Measurements from ENCODE around the gene SPCS1.
"Not testable (repeated sequence)": the region's sequence is repeated elsewhere in the genome, so short reads cannot be mapped to it uniquely, and the experiment has no call there.

The SPCS1 gene

DNA sequence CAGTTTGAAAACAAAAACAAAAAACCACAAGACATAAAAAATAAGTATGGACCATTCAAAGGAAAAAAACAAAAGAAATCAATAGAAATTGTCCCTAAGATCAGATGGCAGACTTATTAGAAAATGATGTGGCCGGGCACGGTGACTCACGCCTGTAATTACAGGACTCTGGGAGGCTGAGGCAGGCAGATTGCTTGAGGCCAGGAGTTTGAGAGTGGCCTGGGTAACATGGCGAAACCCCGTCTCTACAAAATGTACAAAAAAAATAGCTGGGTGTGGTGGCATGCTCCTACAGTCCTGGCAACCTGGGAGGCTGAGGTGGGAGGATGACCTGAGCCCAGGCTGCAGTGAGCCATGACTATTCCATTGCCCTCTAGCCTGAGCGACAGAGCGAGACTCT is 16.6 kb downstream of the SPCS1 start:
- TF ChIP-seq ZFP3 (CRISPR knock-in tag; IDR thresholded peaks at IDR 0.05) = no peak
- no peak for TF ChIP-seq ESRRG (CRISPR knock-in tag; IDR thresholded peaks at IDR 0.05)
- TF ChIP-seq, protein P1, sequence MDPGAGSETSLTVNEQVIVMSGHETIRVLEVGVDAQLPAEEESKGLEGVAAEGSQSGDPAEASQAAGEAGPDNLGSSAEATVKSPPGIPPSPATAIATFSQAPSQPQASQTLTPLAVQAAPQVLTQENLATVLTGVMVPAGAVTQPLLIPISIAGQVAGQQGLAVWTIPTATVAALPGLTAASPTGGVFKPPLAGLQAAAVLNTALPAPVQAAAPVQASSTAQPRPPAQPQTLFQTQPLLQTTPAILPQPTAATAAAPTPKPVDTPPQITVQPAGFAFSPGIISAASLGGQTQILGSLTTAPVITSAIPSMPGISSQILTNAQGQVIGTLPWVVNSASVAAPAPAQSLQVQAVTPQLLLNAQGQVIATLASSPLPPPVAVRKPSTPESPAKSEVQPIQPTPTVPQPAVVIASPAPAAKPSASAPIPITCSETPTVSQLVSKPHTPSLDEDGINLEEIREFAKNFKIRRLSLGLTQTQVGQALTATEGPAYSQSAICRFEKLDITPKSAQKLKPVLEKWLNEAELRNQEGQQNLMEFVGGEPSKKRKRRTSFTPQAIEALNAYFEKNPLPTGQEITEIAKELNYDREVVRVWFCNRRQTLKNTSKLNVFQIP (CRISPR knock-in tag; IDR thresholded peaks at IDR 0.05; ENCODE audit: borderline replicate concordance, low read depth) = no peak
- no peak for TF ChIP-seq PPARA (CRISPR knock-in tag; IDR thresholded peaks at IDR 0.05; ENCODE audit: borderline replicate concordance)
- TF ChIP-seq RARB (CRISPR knock-in tag; IDR thresholded peaks at IDR 0.05) = no peak
- TF ChIP-seq GLIS3 (CRISPR knock-in tag; IDR thresholded peaks at IDR 0.05) = no peak
- no peak for ATAC-seq

- ATAC-seq = no peak
- TF ChIP-seq TOX (CRISPR knock-in tag; IDR thresholded peaks at IDR 0.05; ENCODE audit: borderline replicate concordance) = no peak
- no peak for TF ChIP-seq PPARA (CRISPR knock-in tag; IDR thresholded peaks at IDR 0.05; ENCODE audit: borderline replicate concordance)
- no peak for TF ChIP-seq RARB (CRISPR knock-in tag; IDR thresholded peaks at IDR 0.05)
- no peak for TF ChIP-seq SNAI2 (CRISPR knock-in tag; IDR thresholded peaks at IDR 0.05)
- no peak for TF ChIP-seq ARNTL (CRISPR knock-in tag; IDR thresholded peaks at IDR 0.05; ENCODE audit: borderline replicate concordance, low read depth)
- TF ChIP-seq BACH2 (CRISPR knock-in tag; IDR thresholded peaks at IDR 0.05; ENCODE audit: borderline replicate concordance) = no peak
- TF ChIP-seq ZNF8 (CRISPR knock-in tag; IDR thresholded peaks at IDR 0.05) = no peak
- TF ChIP-seq ZNF565 (CRISPR knock-in tag; conservative IDR thresholded peaks at IDR 0.05; ENCODE audit: low read depth) = no peak
- no peak for TF ChIP-seq TCF4 (CRISPR knock-in tag; IDR thresholded peaks at IDR 0.05; ENCODE audit: borderline replicate concordance)
- no peak for TF ChIP-seq CSDC2 (CRISPR knock-in tag; IDR thresholded peaks at IDR 0.05)
- no peak for TF ChIP-seq ZC3H10 (CRISPR knock-in tag; IDR thresholded peaks at IDR 0.05)
- no peak for TF ChIP-seq PATZ1 (CRISPR knock-in tag; IDR thresholded peaks at IDR 0.05; ENCODE audit: borderline replicate concordance)
- TF ChIP-seq ISL1 (CRISPR knock-in tag; IDR thresholded peaks at IDR 0.05) = no peak
- no peak for TF ChIP-seq ESRRG (CRISPR knock-in tag; IDR thresholded peaks at IDR 0.05)
- no peak for TF ChIP-seq OSR1 (CRISPR knock-in tag; IDR thresholded peaks at IDR 0.05)
- TF ChIP-seq, protein P2, sequence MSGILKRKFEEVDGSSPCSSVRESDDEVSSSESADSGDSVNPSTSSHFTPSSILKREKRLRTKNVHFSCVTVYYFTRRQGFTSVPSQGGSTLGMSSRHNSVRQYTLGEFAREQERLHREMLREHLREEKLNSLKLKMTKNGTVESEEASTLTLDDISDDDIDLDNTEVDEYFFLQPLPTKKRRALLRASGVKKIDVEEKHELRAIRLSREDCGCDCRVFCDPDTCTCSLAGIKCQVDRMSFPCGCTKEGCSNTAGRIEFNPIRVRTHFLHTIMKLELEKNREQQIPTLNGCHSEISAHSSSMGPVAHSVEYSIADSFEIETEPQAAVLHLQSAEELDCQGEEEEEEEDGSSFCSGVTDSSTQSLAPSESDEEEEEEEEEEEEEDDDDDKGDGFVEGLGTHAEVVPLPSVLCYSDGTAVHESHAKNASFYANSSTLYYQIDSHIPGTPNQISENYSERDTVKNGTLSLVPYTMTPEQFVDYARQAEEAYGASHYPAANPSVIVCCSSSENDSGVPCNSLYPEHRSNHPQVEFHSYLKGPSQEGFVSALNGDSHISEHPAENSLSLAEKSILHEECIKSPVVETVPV (CRISPR knock-in tag; IDR thresholded peaks at IDR 0.05) = no peak
- TF ChIP-seq GLIS3 (CRISPR knock-in tag; IDR thresholded peaks at IDR 0.05) = no peak
Measured at GRCh38 chr3:52723935-52724334, 18.0 kb downstream of the SPCS1 start.

DNA sequence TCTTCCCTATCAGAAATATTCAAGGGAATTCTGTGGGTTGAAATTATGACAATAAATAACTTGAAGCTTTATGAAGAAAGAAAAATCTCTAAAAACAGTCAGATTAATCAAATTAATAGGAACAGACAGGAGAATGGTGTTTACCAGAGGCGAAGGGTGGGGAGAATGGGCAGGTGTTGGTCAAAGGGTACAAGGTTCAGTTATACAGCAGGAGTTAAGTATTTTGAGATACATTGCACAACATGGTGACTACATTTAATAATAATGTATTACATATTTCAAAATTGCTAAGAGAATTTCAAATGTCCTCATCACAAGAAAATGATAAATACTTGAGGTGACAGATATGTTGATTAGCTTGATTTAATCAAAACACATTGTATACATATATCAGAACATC is 18.6 kb downstream of the SPCS1 start:
- no peak for TF ChIP-seq ISL1 (CRISPR knock-in tag; IDR thresholded peaks at IDR 0.05)
- TF ChIP-seq GLIS3 (CRISPR knock-in tag; IDR thresholded peaks at IDR 0.05) = no peak
- TF ChIP-seq PATZ1 (CRISPR knock-in tag; IDR thresholded peaks at IDR 0.05; ENCODE audit: borderline replicate concordance) = no peak
- TF ChIP-seq, protein P3, sequence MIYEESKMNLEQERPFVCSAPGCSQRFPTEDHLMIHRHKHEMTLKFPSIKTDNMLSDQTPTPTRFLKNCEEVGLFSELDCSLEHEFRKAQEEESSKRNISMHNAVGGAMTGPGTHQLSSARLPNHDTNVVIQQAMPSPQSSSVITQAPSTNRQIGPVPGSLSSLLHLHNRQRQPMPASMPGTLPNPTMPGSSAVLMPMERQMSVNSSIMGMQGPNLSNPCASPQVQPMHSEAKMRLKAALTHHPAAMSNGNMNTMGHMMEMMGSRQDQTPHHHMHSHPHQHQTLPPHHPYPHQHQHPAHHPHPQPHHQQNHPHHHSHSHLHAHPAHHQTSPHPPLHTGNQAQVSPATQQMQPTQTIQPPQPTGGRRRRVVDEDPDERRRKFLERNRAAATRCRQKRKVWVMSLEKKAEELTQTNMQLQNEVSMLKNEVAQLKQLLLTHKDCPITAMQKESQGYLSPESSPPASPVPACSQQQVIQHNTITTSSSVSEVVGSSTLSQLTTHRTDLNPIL (CRISPR knock-in tag; IDR thresholded peaks at IDR 0.05; ENCODE audit: low read depth) = no peak
- TF ChIP-seq ZNF8 (CRISPR knock-in tag; IDR thresholded peaks at IDR 0.05) = no peak
- TF ChIP-seq ZFP30 (CRISPR knock-in tag; IDR thresholded peaks at IDR 0.05) = no peak
- no peak for TF ChIP-seq ESRRG (CRISPR knock-in tag; IDR thresholded peaks at IDR 0.05)
- TF ChIP-seq PPARA (CRISPR knock-in tag; IDR thresholded peaks at IDR 0.05; ENCODE audit: borderline replicate concordance) = no peak
- no peak for ATAC-seq

DNA sequence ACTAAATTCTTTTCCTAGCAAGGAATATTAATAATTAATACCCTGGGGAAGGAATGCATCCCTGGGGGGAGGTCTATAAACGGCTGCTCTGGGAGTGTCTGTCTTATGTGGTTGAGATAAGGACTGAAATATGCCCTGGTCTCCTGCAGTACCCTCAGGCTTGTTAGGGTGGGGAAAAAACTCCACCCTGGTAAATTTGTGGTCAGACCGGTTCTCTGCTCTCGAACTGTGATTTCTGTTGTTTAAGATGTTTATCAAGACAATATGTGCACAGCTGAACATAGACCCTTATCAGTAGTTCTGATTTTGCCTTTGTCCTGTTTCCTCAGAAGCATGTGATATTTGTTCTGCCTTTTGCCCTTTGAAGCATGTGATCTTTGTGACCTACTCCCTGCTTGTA is 22.8 kb downstream of the SPCS1 start:
- not testable (repeated sequence) for ATAC-seq
